ENCODE measurements around the gene FCHO1.

The FCHO1 gene

GRCh38 chr19:17832443-17833208 lies 81.3 kb downstream of the FCHO1 start:
- no peak for DNase-seq

GRCh38 chr19:17834350-17835181 lies 83.3 kb downstream of the FCHO1 start:
- no peak for DNase-seq

GRCh38 chr19:17835182-17836006 lies 84.1 kb downstream of the FCHO1 start:
- DNase-seq = no peak

- no peak for DNase-seq
Measured at GRCh38 chr19:17836530-17836929, 85.3 kb downstream of the FCHO1 start.

- DNase-seq = no peak
Measured at GRCh38 chr19:17837972-17838371, 86.7 kb downstream of the FCHO1 start.

Measured in activated T-cell treated with anti-CD3 and anti-CD28 coated beads, Interleukin-2, amount 50 U/mL, for 1 hour (primary cell).